ENCODE results near the gene GNAS. TPM values are rescaled to one million over a fixed set of nuclear protein-coding genes. Genes with fewer than 3 reads are reported as not detected.

GNAS gene
- total RNA-seq, 1 experiment from 2014 or later = 629 TPM

DNA sequence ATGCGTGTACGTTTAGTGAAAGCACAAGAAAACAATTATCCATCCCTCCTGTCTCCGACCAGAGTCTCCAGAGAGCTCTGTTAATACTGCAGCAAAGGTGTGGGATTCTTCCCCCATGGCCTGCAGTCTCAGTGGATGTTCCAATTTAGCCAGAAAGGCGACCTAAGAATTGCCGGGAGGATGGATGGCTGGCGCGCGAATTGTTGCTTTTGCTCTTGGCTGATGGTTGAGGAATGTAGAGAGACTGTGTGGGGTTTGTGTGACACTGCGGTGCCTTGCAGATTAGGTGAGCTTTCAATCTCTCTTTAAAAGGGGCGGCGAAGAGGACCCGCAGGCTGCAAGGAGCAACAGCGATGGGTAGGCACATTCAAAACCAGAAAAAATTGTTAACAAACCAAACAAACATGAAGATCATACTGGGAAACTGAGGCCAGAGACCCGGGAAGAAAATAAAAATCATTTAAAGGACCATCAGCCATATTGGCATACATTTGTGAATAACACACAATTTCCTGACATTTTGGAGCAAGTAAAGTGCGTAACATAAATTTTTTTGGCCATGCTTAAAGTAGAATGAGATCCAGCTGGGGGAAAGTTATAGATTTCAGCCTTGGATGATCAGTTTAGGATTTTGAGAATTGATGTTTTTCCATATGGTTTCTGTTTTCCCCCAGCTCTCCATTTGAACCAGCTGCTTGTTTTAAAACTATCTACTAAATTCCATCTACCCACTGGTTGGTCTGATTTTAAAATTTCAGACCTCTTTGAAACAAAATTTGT is 46.3 kb downstream of the GNAS start:
- POLR2A ChIA-PET = interaction anchor here (0.9 to 1.6 kb wide), 7 partner anchors 9 to 247 kb away, joined by 3 to 5 read pairs (median 4); partner anchors contain the start of gene STX16
- peaks cover 27% of the 10 kb centered on the region for H3K4me1 Mint-ChIP-seq (ENCODE audit: insufficient read depth, unreplicated experiment)
- no peak for DNase-seq (ENCODE audit: unreplicated experiment)
- intact Hi-C loops (cut with micrococcal nuclease) = no loop called here
- H3K9me3 Mint-ChIP-seq (ENCODE audit: unreplicated experiment) = no peaks in the 10 kb centered on the region
- H3K36me3 Mint-ChIP-seq (ENCODE audit: insufficient read depth, unreplicated experiment) = peaks cover 36% of the 10 kb centered on the region
- no peak overlapping the region for H3K27ac Mint-ChIP-seq (ENCODE audit: low read depth, unreplicated experiment)
- no TSS peak for BruUV-seq (replicated peaks)
- H3K4me3 Mint-ChIP-seq (ENCODE audit: unreplicated experiment) = no peak overlapping the region
- CTCF ChIA-PET = interaction anchor here (0.5 to 1.1 kb wide), 5 partner anchors 28 to 545 kb away, joined by 3 to 7 read pairs (median 3); no protein-coding TSS in a partner anchor
- TF ChIP-seq, protein P1, sequence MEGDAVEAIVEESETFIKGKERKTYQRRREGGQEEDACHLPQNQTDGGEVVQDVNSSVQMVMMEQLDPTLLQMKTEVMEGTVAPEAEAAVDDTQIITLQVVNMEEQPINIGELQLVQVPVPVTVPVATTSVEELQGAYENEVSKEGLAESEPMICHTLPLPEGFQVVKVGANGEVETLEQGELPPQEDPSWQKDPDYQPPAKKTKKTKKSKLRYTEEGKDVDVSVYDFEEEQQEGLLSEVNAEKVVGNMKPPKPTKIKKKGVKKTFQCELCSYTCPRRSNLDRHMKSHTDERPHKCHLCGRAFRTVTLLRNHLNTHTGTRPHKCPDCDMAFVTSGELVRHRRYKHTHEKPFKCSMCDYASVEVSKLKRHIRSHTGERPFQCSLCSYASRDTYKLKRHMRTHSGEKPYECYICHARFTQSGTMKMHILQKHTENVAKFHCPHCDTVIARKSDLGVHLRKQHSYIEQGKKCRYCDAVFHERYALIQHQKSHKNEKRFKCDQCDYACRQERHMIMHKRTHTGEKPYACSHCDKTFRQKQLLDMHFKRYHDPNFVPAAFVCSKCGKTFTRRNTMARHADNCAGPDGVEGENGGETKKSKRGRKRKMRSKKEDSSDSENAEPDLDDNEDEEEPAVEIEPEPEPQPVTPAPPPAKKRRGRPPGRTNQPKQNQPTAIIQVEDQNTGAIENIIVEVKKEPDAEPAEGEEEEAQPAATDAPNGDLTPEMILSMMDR (IDR thresholded peaks at IDR 0.05; ENCODE audit: unreplicated experiment) = no peak
- H3K27me3 Mint-ChIP-seq (ENCODE audit: insufficient read depth, unreplicated experiment) = no peaks in the 10 kb centered on the region

DNA sequence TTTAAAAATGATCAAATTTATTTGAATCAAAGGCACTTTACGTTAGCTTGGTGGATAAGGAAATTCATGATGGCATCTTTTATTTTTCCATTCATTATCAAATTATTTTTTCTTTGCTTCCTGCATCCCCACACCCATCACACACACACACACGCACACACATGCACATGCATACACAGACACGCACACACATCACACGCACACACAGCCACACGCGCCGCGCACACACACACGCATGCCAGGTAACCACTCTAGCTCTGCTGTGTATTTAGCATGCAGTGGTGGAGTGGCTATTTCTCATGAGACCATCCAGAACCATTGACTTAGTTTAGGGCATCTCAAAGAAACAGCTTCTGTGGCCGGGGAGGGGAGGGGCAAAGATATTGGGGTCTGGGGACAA is 47.0 kb downstream of the GNAS start:
- H3K36me3 Mint-ChIP-seq (ENCODE audit: insufficient read depth, unreplicated experiment) = peaks cover 43% of the 10 kb centered on the region
- no peak for DNase-seq (ENCODE audit: unreplicated experiment)
- no peaks in the 10 kb centered on the region for H3K9me3 Mint-ChIP-seq (ENCODE audit: unreplicated experiment)
- no peak overlapping the region for H3K4me3 Mint-ChIP-seq (ENCODE audit: unreplicated experiment)
- no peaks in the 10 kb centered on the region for H3K27me3 Mint-ChIP-seq (ENCODE audit: insufficient read depth, unreplicated experiment)
- BruUV-seq (replicated peaks) = no TSS peak
- CTCF ChIA-PET = interaction anchor here (0.5 kb wide), 1 partner anchor 40 kb away, joined by 3 read pairs; no protein-coding TSS in a partner anchor
- TF ChIP-seq, protein P1 (IDR thresholded peaks at IDR 0.05; ENCODE audit: unreplicated experiment) = no peak
- peaks cover 23% of the 10 kb centered on the region for H3K4me1 Mint-ChIP-seq (ENCODE audit: insufficient read depth, unreplicated experiment)
- intact Hi-C loops (cut with micrococcal nuclease) = no loop called here
- no peak overlapping the region for H3K27ac Mint-ChIP-seq (ENCODE audit: low read depth, unreplicated experiment)
- POLR2A ChIA-PET = interaction anchor here (1.0 to 1.3 kb wide), 3 partner anchors 8 to 132 kb away, joined by 3 to 5 read pairs (median 4); no protein-coding TSS in a partner anchor

DNA sequence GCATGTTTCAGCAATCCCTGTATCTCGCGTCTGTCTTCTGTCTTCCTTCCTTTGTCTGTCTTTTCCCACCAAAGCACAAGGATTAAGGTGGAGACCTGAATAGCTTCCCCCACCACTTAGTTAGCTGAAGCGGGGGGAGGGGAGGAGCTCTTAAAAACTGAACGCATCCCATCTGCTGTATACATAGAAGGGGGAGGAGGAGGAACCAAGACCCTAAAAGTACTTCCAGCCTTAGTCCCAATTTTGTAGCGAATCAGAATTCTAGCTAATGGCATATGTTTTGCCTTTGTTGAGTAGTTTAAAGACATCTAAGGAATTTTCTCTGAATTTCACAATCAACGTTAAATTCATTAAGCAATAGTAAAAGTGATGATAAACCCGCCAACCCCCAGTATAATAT is 47.9 kb downstream of the GNAS start:
- Mint-ChIP-seq H3K27me3 (ENCODE audit: insufficient read depth, unreplicated experiment) (no peaks in the 10 kb centered on the region), H3K36me3 (ENCODE audit: insufficient read depth, unreplicated experiment) (peaks cover 52% of the 10 kb centered on the region)
- intact Hi-C loops (cut with micrococcal nuclease) = no loop called here

More for the DNA sequence above, 47.9 kb downstream of the GNAS start:
- Mint-ChIP-seq H3K4me1 (ENCODE audit: insufficient read depth, unreplicated experiment) (peaks cover 14% of the 10 kb centered on the region), H3K4me3 (ENCODE audit: unreplicated experiment) (no peak overlapping the region), H3K27ac (ENCODE audit: low read depth, unreplicated experiment) (no peak overlapping the region), H3K9me3 (ENCODE audit: unreplicated experiment) (no peaks in the 10 kb centered on the region)
- BruUV-seq (replicated peaks) = no TSS peak
- CTCF ChIA-PET = interaction anchor here (1.2 to 1.3 kb wide), 2 partner anchors 9 to 93 kb away, joined by 3 read pairs; no protein-coding TSS in a partner anchor
- POLR2A ChIA-PET = interaction anchor here (0.6 to 1.3 kb wide), 2 partner anchors 12 to 14 kb away, joined by 3 read pairs; no protein-coding TSS in a partner anchor
- TF ChIP-seq, protein P1 (IDR thresholded peaks at IDR 0.05; ENCODE audit: unreplicated experiment) = no peak
- DNase-seq (ENCODE audit: unreplicated experiment) = no peak
